Tibial artery (tissue), 4 donors: ENCODE measurements around the gene SLIT3.

Source experiments
- DNase-seq, 2 donors: peaks; one replicate each; pipeline ENCODE4 v3.0.0-alpha.2; 2019
- H3K27ac ChIP-seq, 2 donors: fragments of 200-600 bp; sonication (generic) in 1 of 2; 1 replicate in 1 of 2; 2 replicates in 1 of 2; pipeline ENCODE4 v1.5.1; 2018 to 2019; ENCODE audit warnings: mild to moderate bottlenecking in 1 of 2
- H3K27me3 ChIP-seq, 2 donors: fragments of 200-600 bp; sonication (generic) in 1 of 2; one replicate each; pipeline versions ENCODE4 v1.5.1 to v1.6.0; 2016 to 2019
- H3K36me3 ChIP-seq, 3 donors: fragments of 200-600 bp; sonication (generic) in 2 of 3; one replicate each; pipeline ENCODE4 v1.5.1; 2016 to 2019; ENCODE audit warnings: mild to moderate bottlenecking in 2 of 3
- H3K4me1 ChIP-seq, 4 donors: fragments of 200-600 bp; sonication (generic) in 2 of 4; 1 replicate in 3 of 4; 2 replicates in 1 of 4; pipeline ENCODE4 v1.5.1; 2016 to 2019
- H3K4me3 ChIP-seq, 2 donors: fragments of 200-600 bp; sonication (generic) in 1 of 2; 1 replicate in 1 of 2; 2 replicates in 1 of 2; pipeline ENCODE4 v1.5.1; 2018 to 2019; ENCODE audit warnings: mild to moderate bottlenecking in 2 of 2
- H3K9me3 ChIP-seq, 3 donors: fragments of 200-600 bp; sonication (generic) in 1 of 3; one replicate each; pipeline ENCODE4 v1.5.1; 2016 to 2019
- intact Hi-C: fragments of 100-400 bp; cut with DNase I; formaldehyde crosslinking; loops from one replicate; pipeline ENCODE4 v1.15.0; 2023; ENCODE audit warnings: low total_unique reads
- TF ChIP-seq, protein P1 (sequence below), 2 experiments: fragments of 200-600 bp in 1 of 2; fragments of 450-650 bp in 1 of 2; IDR thresholded peaks; one replicate each; pipeline ENCODE4 v1.5.1; 2017 to 2019; ENCODE audit warnings: antibody characterized with exemption in 2 of 2, mild to moderate bottlenecking in 1 of 2, moderate library complexity in 1 of 2

SLIT3 gene

DNA sequence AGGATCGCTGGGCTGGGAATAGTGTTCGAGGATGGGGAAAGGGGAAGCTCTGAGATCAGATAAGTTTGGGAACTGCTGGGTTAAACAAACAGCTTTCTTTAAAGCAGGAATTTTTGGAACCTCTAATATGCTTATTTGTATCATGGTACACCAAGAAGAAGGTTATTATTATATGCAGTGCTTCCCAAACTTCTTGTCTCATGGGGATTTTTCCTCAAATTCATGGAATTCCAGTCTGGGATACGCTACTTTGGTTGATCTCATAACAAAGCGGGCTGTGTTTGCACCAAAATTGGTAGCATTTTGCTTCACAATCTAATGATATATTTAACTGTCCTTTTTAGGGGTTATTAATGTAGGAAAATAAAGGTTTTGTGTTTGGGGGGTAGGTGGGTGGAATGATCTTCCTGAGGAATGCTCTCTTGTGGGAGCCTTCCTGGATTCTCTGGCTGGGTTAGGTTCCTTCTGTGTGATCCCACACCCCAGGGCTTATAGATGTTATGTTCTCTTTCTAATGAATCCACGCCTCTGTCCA lies 605.6 kb downstream of the SLIT3 start:
- Histone ChIP-seq H3K4me3 (no peak overlapping the region), H3K36me3 (peaks cover 0 to 16% (median 6%) of the 10 kb centered on the region in 3 donors), H3K4me1 (peaks cover 0 to 16% (median 6%) of the 10 kb centered on the region in 4 donors), H3K9me3 (no peaks in the 10 kb centered on the region), H3K27ac (no peak overlapping the region), H3K27me3 (no peaks in the 10 kb centered on the region)
- intact Hi-C loops = no loop called here
- no peak for DNase-seq
- TF ChIP-seq, protein P1, sequence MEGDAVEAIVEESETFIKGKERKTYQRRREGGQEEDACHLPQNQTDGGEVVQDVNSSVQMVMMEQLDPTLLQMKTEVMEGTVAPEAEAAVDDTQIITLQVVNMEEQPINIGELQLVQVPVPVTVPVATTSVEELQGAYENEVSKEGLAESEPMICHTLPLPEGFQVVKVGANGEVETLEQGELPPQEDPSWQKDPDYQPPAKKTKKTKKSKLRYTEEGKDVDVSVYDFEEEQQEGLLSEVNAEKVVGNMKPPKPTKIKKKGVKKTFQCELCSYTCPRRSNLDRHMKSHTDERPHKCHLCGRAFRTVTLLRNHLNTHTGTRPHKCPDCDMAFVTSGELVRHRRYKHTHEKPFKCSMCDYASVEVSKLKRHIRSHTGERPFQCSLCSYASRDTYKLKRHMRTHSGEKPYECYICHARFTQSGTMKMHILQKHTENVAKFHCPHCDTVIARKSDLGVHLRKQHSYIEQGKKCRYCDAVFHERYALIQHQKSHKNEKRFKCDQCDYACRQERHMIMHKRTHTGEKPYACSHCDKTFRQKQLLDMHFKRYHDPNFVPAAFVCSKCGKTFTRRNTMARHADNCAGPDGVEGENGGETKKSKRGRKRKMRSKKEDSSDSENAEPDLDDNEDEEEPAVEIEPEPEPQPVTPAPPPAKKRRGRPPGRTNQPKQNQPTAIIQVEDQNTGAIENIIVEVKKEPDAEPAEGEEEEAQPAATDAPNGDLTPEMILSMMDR (IDR thresholded peaks at IDR 0.05) = no peak

- Histone ChIP-seq H3K4me3 (no peak overlapping the region), H3K36me3 (peaks cover 0 to 12% (median 1%) of the 10 kb centered on the region in 3 donors), H3K27me3 (no peaks in the 10 kb centered on the region), H3K27ac (no peak overlapping the region), H3K9me3 (no peaks in the 10 kb centered on the region), H3K4me1 (peaks cover 0 to 13% (median 3%) of the 10 kb centered on the region in 4 donors)
- intact Hi-C loops = no loop called here
- no peak for DNase-seq
- TF ChIP-seq, protein P1 (IDR thresholded peaks at IDR 0.05) = no peak
Observed at GRCh38 chr5:168694289-168694688, 606.6 kb downstream of the SLIT3 start.

DNA sequence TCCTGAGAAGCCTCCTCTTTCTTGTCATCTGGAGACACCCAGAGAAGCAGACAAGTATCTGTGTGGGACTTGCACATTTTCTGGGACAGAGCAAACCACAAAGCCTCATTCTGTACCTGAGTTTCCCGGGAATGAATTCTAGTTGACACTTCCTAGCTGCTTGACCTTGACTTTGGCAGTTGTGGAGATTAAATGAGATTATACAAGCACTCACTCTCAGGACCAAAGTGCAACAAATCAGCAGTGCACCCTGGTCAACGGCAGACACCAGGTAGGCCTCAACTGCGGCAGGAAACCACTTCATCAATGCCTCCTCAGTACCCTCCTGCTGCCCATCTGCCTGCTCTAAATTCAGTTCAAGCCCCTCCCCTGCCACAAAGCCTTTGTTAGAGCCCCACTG lies 607.1 kb downstream of the SLIT3 start:
- Histone ChIP-seq H3K4me3 (no peak overlapping the region), H3K4me1 (peaks cover 0 to 9% (median under 1%) of the 10 kb centered on the region in 4 donors), H3K27ac (no peak overlapping the region), H3K9me3 (no peaks in the 10 kb centered on the region), H3K36me3 (peaks cover 0 to 12% (median 5%) of the 10 kb centered on the region in 3 donors), H3K27me3 (no peaks in the 10 kb centered on the region)
- TF ChIP-seq, protein P1 (IDR thresholded peaks at IDR 0.05) = no peak
- intact Hi-C loops = no loop called here
- DNase-seq = peak in 1 of 2 donors; percentile 20

DNA sequence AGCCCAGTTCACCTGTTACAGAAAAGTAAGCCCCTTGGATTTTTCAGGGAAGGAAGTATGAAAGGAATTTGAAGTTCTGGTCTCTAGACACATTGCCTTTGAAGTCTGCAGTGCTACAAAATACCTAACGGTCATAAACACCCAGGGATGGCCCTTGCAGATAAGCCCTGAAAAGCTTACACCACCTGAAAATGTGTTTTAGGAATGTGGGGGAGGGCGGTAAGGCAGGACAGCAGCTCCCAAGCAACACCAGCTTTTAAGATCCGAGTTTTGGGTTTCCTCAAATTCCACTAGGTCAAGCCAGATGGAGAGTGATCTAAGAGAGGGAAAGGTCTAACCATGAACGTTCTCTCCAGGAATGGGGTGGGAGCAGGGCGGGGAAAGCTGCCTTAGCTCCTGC lies 607.6 kb downstream of the SLIT3 start:
- Histone ChIP-seq H3K9me3 (no peaks in the 10 kb centered on the region), H3K4me1 (peaks cover 0 to 4% (median 0%) of the 10 kb centered on the region in 4 donors), H3K36me3 (peaks cover 0 to 12% (median 6%) of the 10 kb centered on the region in 3 donors), H3K27me3 (no peaks in the 10 kb centered on the region), H3K27ac (no peak overlapping the region), H3K4me3 (no peak overlapping the region)
- intact Hi-C loops = no loop called here
- TF ChIP-seq, protein P1 (IDR thresholded peaks at IDR 0.05) = no peak
- no peak for DNase-seq

DNA sequence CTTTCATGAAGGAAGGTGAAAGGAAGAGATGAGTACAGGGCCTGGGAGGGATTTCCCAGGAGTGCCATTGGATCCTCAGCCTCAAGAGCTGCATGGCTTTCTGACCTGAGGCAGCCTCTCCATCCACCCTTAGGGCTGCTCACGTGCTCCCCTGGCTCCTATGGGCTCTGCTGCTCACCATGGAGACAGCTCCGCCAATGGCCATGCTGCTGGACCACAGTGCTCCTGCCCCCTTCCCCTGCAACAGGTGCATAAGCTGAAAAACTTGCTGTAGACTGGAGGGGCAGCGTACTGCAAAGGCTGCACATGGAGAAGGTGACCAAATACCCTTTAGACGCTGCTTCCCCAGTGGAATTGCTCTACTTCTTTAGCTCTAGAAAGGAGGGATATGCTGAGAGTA lies 609.0 kb downstream of the SLIT3 start:
- no peaks in the 10 kb centered on the region for H3K27me3 ChIP-seq
- no peaks in the 10 kb centered on the region for H3K9me3 ChIP-seq
- H3K4me3 ChIP-seq = no peak overlapping the region
- DNase-seq = no peak
- TF ChIP-seq, protein P1 (IDR thresholded peaks at IDR 0.05) = no peak
- peaks cover 0 to 4% (median 0%) of the 10 kb centered on the region in 4 donors for H3K4me1 ChIP-seq
- no peak overlapping the region for H3K27ac ChIP-seq
- peaks cover 0 to 14% (median 9%) of the 10 kb centered on the region in 3 donors for H3K36me3 ChIP-seq
- intact Hi-C loops = no loop called here
